Measurements from ENCODE around the gene RNF215. TPM values are rescaled to one million over a fixed set of nuclear protein-coding genes. Genes with fewer than 3 reads are reported as not detected.
A peak's percentile ranks its signal among the peaks of the same experiment; 100 is the strongest.

RNF215 gene
- total and polyA plus RNA-seq, 2 of the 13 experiments (the other 11 are each of a cell fraction or from before 2014, with no cell fraction given) = 5.3 to 6.1 TPM

DNA sequence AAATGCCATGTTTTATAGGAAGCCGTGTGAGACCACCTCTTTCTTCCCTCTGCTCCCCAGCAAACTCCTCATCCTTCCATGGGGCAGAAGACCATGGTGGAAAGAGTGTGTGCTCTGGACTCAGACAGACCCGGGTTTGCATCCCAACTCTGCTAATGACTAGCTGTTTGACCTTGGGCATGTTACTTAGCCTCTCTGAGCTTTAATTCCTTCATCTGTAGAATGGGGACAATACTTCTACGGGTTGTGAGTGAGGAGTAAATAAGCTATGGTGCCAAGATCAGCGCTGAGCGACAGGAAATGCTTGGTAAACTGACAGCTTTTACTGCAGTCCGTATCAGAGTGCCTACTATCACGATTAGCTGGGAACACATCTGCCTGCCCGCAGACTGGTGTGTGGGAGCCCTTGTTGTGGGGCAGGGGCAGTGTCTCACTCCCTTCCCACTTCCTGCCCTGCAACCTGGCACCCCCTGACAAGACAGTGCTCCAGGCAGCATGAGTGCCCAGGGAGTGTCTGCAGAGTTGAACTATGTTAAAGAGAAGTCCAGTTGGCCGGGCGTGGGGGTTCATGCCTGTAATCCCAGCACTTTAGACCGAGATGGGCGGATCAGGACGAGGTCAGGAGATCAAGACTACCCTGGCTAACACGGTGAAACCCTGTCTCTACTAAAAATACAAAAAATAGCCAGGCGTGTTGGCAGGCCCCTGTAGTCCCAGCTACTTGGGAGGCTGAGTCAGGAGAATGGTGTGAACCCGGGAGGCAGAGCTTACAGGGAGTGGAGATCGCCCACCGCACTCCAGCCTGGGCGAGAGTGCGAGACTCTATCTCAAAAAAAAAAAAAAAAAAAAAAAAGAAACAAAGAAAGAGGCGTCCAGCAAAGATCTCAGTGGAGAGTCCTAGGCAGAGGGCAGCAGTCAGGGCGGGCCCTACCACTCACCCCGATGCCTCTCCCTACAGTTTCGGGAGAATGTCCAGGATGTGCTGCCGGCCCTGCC, 11.8 kb upstream of the RNF215 start (continued):
- TF ChIP-seq MAF1 (CRISPR knock-in tag; IDR thresholded peaks at IDR 0.05; ENCODE audit: borderline replicate concordance) = no peak
- TF ChIP-seq NR2C2 (CRISPR knock-in tag; IDR thresholded peaks at IDR 0.05; ENCODE audit: borderline replicate concordance) = no peak
- no peak for TF ChIP-seq ZNF235 (CRISPR knock-in tag; IDR thresholded peaks at IDR 0.05; ENCODE audit: borderline replicate concordance)
- peak; percentile 85 for TF ChIP-seq ZNF768 (CRISPR knock-in tag; IDR thresholded peaks at IDR 0.05)
- TF ChIP-seq TBP (CRISPR knock-in tag; IDR thresholded peaks at IDR 0.05) = no peak
- TF ChIP-seq, protein P1, sequence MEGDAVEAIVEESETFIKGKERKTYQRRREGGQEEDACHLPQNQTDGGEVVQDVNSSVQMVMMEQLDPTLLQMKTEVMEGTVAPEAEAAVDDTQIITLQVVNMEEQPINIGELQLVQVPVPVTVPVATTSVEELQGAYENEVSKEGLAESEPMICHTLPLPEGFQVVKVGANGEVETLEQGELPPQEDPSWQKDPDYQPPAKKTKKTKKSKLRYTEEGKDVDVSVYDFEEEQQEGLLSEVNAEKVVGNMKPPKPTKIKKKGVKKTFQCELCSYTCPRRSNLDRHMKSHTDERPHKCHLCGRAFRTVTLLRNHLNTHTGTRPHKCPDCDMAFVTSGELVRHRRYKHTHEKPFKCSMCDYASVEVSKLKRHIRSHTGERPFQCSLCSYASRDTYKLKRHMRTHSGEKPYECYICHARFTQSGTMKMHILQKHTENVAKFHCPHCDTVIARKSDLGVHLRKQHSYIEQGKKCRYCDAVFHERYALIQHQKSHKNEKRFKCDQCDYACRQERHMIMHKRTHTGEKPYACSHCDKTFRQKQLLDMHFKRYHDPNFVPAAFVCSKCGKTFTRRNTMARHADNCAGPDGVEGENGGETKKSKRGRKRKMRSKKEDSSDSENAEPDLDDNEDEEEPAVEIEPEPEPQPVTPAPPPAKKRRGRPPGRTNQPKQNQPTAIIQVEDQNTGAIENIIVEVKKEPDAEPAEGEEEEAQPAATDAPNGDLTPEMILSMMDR (CRISPR knock-in tag; IDR thresholded peaks at IDR 0.05) = no peak
- peak; percentile 25; the same call in 1 of the 2 replicates for TF ChIP-seq KDM1A (CRISPR knock-in tag; IDR thresholded peaks at IDR 0.05)
- TF ChIP-seq, protein P2, sequence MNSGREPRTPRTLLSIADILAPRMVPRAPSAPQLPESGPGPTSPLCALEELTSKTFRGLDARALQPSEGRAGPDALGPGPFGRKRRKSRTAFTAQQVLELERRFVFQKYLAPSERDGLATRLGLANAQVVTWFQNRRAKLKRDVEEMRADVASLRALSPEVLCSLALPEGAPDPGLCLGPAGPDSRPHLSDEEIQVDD (CRISPR knock-in tag; IDR thresholded peaks at IDR 0.05; ENCODE audit: borderline replicate concordance) = no peak
- no peak for TF ChIP-seq ZNF589 (CRISPR knock-in tag; conservative IDR thresholded peaks at IDR 0.05)
- no peak for TF ChIP-seq ZNF432 (CRISPR knock-in tag; IDR thresholded peaks at IDR 0.05; ENCODE audit: borderline replicate concordance)
- no peak for TF ChIP-seq ZFP37 (CRISPR knock-in tag; IDR thresholded peaks at IDR 0.05; ENCODE audit: borderline replicate concordance)
- no peak for TF ChIP-seq IKZF1 (IDR thresholded peaks at IDR 0.05)
- TF ChIP-seq ONECUT2 (CRISPR knock-in tag; IDR thresholded peaks at IDR 0.05) = no peak
- TF ChIP-seq, protein P3, sequence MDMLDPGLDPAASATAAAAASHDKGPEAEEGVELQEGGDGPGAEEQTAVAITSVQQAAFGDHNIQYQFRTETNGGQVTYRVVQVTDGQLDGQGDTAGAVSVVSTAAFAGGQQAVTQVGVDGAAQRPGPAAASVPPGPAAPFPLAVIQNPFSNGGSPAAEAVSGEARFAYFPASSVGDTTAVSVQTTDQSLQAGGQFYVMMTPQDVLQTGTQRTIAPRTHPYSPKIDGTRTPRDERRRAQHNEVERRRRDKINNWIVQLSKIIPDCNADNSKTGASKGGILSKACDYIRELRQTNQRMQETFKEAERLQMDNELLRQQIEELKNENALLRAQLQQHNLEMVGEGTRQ (IDR thresholded peaks at IDR 0.05; ENCODE audit: low read depth, low read length) = no peak
- TF ChIP-seq, protein P3 (CRISPR knock-in tag; IDR thresholded peaks at IDR 0.05; ENCODE audit: borderline replicate concordance) = no peak
- no peak for TF ChIP-seq ZNF510 (CRISPR knock-in tag; IDR thresholded peaks at IDR 0.05; ENCODE audit: low read depth)
- TF ChIP-seq RFX5 (IDR thresholded peaks at IDR 0.05; ENCODE audit: low read depth, low read length) = no peak
- no peak for TF ChIP-seq STAG1 (CRISPR knock-in tag; IDR thresholded peaks at IDR 0.05)
- TF ChIP-seq ZSCAN29 (CRISPR knock-in tag; conservative IDR thresholded peaks at IDR 0.05) = no peak
- TF ChIP-seq NKX3-1 (CRISPR knock-in tag; IDR thresholded peaks at IDR 0.05) = no peak
- no peak for TF ChIP-seq MATR3 (CRISPR knock-in tag; IDR thresholded peaks at IDR 0.05)
- TF ChIP-seq IRX3 (CRISPR knock-in tag; IDR thresholded peaks at IDR 0.05; ENCODE audit: borderline replicate concordance, low read depth) = no peak
- TF ChIP-seq SIX1 (CRISPR knock-in tag; IDR thresholded peaks at IDR 0.05; ENCODE audit: borderline replicate concordance) = no peak
- TF ChIP-seq ZBTB20 (CRISPR knock-in tag; IDR thresholded peaks at IDR 0.05; ENCODE audit: borderline replicate concordance, low read depth) = no peak
- peak; percentile 81 for TF ChIP-seq ZNF629 (CRISPR knock-in tag; conservative IDR thresholded peaks at IDR 0.05)
- no peak for TF ChIP-seq GABPB1 (CRISPR knock-in tag; IDR thresholded peaks at IDR 0.05)
- TF ChIP-seq RXRA (CRISPR knock-in tag; IDR thresholded peaks at IDR 0.05) = no peak
- TF ChIP-seq MTF1 (CRISPR knock-in tag; IDR thresholded peaks at IDR 0.05) = no peak
